Medulla oblongata (tissue), 1 donor: ENCODE data around the gene DEFB123.
"Not testable (repeated sequence)": the region's sequence is repeated elsewhere in the genome, so short reads cannot be mapped to it uniquely, and the experiment has no call there.

ENCODE experiments used
- DNase-seq: peaks from one replicate; pipeline ENCODE4 v3.0.0-alpha.2; 2015; ENCODE audit errors: extremely low spot score

The DEFB123 gene

GRCh38 chr20:31440012-31440659 lies at the start of gene DEFB123:
Gene DEFB123, plus strand, starts transcription at chr20:31440632. Its CDS starts 67 bp downstream, at chr20:31440699.
- no peak for DNase-seq

- no peak for DNase-seq
Observed at GRCh38 chr20:31392836-31393235, 47.6 kb upstream of the DEFB123 start.

GRCh38 chr20:31394900-31395299 lies 45.5 kb upstream of the DEFB123 start:
- no peak for DNase-seq

- no peak for DNase-seq
Observed at GRCh38 chr20:31403886-31404285, 36.5 kb upstream of the DEFB123 start.

- no peak for DNase-seq
Observed at GRCh38 chr20:31406115-31406514, 34.3 kb upstream of the DEFB123 start, which contains the start of gene DEFB121. Gene DEFB121, minus strand, starts transcription at chr20:31406215. Its CDS starts 63 bp downstream, at chr20:31406152.

- DNase-seq: no peak
Observed at GRCh38 chr20:31410011-31410410, 30.4 kb upstream of the DEFB123 start.

- DNase-seq: no peak
Observed at GRCh38 chr20:31414381-31414780, 26.1 kb upstream of the DEFB123 start.

GRCh38 chr20:31415653-31416052 lies 24.8 kb upstream of the DEFB123 start:
- DNase-seq: no peak

GRCh38 chr20:31418307-31418706 lies 22.1 kb upstream of the DEFB123 start:
- no peak for DNase-seq

GRCh38 chr20:31425797-31426196 lies 14.6 kb upstream of the DEFB123 start:
- DNase-seq: no peak

GRCh38 chr20:31426891-31427551 lies 13.4 kb upstream of the DEFB123 start:
- DNase-seq: not testable (repeated sequence)

- not testable (repeated sequence) for DNase-seq
Observed at GRCh38 chr20:31427576-31427975, 12.9 kb upstream of the DEFB123 start.

GRCh38 chr20:31430568-31431115 lies 9.8 kb upstream of the DEFB123 start:
- no peak for DNase-seq

GRCh38 chr20:31446084-31446819 lies 5.8 kb downstream of the DEFB123 start:
- no peak for DNase-seq

- DNase-seq: no peak
Observed at GRCh38 chr20:31449511-31450414, 9.3 kb downstream of the DEFB123 start.

- DNase-seq: no peak
Observed at GRCh38 chr20:31452575-31452974, 12.1 kb downstream of the DEFB123 start.

GRCh38 chr20:31454361-31454760 lies 13.9 kb downstream of the DEFB123 start:
- no peak for DNase-seq

GRCh38 chr20:31470946-31471345 lies 30.5 kb downstream of the DEFB123 start:
- not testable (repeated sequence) for DNase-seq

GRCh38 chr20:31472395-31473330 lies 32.2 kb downstream of the DEFB123 start:
- DNase-seq: no peak
